Activated CD4-positive, CD25-positive, alpha-beta regulatory T cell treated with anti-CD3 and anti-CD28 coated beads, Interleukin-2, amount 50 U/mL, for 72 hours (primary cell): ENCODE measurements around the gene CELF4.
"Not testable (repeated sequence)": the region's sequence is repeated elsewhere in the genome, so short reads cannot be mapped to it uniquely, and the experiment has no call there.

Experiments used
- DNase-seq: peaks from one replicate; pipeline ENCODE4 v3.0.0; 2021

Gene CELF4

DNA sequence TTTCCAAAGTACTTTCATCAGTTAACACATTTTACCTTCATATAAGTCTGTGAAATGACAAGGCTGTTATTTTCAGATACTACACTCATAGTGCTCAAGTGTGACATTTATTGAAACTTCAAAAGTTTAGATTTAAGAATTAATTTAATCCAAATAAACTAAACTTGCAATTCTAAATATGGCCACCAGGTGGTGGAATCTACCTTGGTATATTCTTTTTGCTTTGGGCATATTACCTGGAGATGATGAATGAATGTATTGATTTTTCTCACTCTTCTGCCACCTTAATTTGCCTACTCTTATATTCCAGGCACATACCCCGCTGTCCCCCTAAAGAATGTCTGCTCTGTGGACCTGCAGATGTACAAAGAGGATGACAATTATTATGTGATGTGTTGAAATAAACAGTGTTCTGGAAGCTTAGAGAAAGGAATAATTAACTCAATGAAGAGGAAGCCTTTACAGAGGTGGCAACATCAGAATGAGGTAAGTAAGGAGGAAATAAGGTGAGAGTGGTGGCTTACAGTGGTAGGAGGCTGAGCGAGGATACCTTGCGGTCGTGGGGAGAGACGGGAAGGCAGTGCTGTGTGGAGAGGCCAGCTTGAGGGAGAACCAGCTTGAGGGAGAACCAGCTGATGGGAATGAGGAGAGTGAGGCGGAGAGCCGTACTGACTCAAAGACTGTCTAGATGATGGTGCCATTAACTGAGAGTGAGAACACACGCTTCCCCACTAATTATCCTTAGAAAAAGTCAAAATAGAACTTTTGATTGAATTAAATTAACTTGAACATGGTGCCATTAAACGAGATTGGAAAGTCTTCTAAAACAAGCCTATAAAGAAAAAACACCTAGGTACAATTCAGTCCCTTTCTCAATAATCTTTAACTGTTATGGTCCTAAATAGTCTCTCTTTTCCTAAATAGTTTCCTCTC, 179.5 kb downstream of the CELF4 start:
- no peak for DNase-seq

DNA sequence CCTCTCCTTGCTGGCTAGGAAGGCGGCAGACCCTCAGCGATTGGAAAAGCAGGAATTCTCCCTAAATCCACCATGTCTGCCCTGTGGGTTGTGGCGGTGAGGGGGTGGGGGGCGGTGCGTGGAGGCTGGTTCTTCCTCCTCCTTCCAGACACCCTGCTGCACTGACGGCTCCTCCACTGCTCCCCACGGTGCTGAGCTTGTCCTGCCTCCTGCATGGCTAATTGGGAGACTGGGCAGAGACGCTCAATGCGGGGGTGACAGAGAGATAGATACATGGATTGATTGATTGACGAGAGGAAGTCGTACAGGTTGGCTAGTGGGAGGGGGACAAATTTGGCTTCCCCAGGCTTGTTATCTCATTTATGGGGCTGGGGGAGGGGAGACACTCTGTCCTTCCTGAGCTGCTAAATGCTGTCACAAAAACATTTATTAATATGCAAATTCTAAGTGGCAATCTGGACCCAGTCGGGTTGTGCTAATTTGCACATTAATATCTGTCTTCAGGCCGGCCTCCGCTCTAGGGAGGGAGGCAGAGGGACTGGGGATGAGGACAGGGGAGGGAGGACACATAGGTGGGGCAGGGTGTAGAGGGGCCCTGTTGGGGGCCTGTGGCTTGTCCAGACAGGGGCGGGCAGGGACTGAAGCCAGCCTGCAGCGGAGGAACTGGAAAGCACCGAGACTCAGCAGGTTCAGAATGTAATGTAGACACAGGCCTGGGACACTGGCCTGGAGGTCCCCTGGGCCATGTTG, 181.6 kb downstream of the CELF4 start:
- no peak for DNase-seq

DNA sequence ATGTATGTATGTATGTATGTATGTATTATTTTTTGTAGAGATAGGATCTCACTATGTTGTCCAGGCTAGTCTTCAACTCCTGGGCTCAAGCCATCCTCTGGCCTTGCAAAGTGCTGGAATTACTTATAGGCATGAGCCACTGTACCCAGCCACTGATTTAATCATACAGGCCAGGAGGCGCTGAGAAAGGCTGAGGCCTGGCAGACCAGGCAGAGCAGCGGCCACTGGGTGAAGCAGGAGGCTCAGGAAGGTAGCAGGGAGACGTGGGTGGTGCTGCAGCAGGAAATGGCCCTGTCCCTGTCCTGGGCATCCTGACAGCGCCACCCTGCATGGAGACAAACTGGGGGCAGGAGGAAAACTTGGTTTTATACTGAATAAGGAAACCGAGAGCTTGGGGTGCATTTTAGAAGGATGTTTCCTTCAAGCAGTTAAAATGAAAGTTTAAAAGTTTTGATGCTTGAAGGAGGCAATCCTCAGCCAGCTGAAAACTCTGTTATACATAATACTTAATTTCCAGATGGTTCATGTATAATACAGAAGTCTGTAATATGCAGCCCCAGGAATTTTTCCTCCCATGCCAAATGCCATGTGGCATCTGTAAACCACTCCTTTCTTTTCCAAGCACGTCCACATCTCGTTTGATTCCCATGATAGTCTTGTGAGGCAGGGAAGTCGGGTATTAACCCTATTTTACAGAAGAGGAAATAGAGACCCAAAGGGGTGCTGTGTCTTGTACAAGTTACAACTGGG, 182.4 kb downstream of the CELF4 start:
- no peak for DNase-seq

DNA sequence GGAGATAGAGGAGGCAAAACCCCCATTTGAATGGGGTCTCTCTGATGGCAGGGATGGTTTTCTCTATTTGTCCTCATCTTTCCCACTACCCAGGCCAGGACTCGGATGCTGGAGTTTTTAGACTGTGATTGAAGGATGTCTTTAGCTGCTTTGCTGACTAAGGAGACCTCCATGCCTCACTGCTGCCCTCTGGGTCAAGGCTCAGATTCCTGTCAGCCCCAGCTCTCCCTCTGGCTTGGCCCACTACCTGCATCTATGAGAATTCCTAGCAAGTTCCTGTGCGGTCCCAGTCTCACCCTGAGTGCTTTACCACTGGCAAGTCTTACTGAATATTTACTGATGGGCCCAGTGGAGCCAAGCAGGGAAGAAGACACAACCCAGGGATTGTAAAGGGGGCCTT, 184.0 kb downstream of the CELF4 start:
- DNase-seq = no peak

DNA sequence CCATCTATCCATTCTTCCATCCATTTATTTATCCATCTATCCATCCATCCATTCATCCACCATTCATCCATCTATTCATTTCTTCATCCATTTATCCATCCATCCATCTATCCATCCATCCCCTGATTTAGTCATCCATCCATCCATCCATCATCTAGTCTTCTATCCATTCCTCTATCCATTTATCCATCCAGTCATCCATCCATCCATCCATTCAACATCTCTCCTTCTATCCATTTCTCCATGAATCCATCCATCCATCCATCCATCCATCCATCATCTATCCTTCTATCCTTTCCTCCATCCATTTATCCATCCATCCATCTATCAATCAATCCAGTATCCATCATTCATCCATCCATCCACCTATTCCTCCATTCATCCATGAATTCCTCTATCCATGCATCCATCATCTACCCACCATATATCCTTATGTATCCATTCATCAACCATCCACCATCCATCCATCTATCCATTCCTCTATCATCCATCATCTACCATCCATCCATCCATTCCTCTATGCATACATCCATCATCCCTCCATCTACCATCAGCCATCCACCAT, 185.0 kb downstream of the CELF4 start:
- DNase-seq = no peak

DNA sequence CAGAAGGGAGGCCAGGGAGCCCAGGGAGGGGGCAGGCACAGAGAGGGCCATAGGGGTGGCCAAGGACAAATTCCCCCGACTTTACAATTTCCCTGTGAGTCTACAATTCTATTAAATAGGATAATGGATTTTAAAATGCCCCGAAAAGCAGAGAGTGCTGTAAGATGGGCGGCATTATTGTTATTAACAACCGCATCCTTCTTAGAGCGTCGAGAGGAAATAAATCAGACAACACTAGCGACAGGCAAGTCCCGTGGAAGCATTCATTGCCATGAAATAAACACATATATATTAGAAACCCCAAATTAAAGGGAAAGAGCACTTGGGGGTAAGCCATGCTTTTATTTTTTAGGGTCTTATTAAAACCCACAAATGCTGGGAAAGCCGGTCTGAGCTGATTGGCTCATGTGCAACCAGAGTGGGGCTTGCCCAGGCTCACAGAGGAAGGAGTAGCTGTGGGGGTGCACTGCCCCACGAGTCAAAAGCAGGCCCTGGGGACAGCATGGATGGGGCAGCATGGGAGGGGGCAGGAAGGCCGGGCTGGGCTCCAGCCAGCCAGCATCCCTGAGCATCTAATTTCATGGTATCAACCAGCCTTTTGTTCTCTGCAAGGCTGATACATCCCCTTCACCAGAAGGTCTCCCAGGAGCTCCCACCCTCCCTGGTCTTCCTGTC, 187.1 kb downstream of the CELF4 start:
- DNase-seq = no peak

DNA sequence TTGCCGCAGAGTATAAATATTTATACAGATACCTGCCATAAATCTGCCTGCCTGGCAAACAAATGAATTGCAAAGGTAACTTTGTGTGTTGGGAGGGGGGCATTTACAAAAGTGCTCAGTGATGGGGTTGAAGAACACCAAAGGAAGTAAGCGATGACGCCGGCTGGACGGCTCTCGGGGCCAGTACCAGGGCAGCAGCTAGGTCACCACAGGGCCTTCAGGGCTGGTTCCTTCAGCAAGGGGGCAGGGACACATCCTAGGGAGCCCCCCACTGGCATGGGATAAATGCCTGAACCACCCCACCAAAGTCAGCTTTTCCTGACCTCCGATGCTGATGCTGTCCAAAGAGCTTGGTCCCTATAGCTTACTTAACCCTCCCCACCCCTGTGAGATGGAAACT, 190.4 kb downstream of the CELF4 start:
- no peak for DNase-seq

DNA sequence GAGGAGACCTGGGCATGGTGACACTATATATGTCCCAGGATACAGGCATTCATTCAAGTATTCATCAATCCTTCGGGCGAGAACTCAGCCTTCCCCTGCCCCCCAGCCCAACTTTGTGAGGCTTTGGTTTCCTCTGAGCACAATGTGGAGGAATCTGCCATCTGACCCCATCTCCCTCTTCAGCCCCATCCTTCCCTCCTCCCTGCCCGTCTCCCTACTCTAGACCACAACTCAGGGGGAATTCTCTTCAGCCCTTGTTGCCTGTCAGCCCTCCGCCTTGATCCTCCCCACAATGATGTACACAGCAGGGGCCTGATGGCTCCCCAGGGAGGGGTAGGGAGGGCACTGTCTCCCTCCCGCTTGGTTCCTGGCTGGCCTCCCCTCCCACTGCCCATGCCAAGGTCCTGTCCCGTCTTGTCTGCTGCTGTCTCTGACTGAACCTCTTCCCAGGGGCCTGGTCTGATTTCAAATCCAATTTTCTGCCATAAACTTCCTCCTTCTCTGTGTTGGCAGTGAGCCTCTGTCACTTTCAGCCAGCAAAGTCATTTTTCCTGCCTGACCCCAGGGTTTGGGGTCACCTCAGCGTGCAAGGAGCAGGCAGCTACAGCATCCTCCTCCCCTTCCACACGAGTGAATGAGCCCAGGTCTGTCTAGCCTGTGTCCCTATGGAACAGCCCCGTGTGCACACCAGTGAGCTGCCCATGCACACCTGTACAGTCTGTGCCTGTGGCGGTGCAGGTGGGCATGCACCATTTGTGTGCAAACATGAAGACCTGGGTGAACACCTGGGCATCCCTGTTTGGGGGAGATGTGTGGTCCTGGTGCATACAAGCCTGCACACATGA, 197.3 kb downstream of the CELF4 start:
- no peak for DNase-seq

DNA sequence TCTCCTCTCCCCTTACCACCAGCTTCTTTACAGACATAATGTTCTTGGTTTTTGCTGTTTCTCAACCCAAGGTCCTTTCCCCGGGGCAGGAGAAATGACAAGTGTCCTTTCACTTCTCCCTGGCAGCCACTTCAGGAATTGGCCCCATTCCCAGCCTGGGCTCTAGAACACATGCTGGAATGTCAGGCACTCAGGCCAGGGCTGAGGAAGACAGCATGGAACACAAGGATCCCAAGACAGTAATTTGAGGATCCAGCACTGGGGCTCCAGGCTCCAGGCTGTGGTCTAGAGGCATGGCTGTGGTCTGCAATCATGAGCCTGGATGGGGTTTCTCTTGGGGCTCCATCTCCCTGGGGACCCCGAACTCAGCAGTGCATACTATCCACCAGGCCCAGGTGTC, 201.4 kb downstream of the CELF4 start:
- DNase-seq = no peak

DNA sequence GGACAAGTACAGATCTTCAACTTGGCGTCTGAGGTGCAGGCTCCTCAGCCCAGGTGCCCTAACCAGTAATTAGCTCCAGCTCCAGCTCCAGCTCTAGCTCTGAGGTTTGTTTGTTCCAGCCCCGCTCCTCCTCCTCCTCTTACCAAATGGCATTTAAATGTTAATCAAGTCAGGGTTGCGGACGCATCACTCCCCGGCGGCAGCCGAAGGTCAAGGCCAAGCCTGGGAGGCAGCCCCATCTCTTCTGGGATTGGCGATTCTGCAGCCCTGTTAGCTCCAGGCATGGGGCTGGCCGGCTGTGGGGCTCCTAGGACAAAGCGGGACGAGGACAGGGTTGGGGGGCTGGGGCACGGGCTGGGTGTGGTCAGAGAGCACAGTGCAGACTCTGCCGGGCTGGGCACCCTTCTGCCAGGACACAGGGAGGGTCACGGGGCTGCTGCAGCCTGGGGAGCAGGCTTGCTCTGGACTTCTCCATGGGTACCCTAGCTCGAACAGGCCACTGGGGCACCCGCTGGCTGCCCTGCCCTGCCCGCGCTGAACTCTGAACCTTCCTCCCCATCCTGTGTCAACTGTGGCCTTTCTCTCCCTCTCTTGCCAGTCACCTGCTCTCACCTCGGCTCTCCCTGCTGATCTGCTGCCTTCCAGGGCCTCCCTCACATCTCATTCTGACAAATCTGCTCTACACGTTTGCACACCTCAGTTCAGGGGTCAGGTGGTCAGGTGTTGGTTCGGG, 203.3 kb downstream of the CELF4 start:
- no peak for DNase-seq

DNA sequence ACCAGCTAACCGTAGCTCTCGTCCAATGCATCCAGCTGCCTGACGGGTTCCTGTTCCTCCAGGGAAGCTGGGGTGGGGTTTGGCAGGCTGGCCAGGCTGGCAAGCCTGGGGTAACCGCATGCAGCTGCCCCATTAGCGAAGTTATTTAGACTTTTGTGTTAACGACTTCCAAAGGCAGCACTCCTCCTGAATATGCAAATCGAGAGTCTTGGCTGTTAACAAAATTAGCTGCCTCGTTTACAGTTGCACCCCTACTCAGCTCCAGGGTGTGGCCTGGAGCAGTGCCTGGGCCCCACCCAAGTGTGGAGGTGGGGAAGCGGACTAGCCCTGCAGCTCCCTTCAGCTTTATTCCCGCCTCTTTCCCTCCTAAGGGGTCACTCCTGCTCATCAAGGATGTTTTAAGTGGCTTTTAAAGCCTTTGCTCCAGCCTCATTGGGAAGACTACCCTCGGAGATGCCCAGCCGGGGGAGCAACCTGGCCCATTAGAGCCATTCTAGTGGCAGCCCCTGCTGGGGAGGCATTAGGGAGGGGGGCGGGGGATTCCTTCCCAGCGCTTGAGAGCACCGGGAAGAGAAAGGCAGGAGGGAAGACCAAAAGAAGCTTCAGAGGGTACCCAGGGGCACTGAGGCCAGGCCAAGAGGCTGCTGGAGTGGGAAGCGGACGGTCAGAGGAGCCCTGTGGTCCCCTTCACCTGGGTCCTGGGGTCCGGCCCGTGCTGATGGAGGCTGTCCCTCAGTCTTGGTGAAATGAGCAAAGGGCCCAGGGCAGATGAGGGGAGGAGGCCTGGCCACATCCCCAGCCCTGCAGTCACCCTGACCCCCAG, 204.1 kb downstream of the CELF4 start:
- no peak for DNase-seq

DNA sequence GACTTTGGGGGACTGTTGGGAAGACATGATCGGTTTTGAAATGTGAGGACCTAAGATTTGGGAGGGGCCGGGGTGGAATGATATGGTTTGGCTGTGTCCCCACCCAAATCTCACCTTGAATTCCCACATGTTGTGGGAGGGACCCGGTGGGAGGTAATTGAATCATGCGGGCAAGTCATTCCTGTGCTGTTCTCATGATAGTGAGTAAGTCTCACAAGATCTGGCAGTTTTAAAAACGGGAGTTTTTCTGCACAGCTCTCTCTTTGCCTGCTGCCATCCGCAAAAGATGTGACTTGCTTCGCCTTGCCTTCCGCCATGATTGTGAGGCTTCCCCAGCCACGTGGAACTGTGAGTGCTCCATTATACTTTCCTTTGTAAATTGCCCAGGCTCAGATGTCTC, 207.5 kb downstream of the CELF4 start:
- DNase-seq = not testable (repeated sequence)

DNA sequence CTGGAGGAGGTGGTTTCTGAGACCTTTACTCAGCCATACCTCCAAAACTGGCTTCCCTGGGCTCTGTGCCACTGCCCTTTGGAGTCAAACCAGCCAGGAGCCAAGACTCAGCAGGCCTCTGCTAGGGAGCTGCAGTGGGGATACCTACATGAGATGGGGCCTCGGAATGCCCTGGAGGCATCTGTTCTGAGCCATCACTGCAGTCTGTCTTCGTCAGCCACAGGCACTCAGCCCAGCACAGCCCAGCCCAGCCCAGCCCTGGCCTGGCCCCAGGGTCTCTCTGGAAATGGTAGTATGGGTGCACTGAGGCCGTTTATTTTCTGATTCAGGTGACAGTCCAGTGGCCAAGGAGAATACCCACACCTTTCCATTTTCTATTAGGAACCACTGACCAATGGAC, 209.8 kb downstream of the CELF4 start:
- DNase-seq = no peak

DNA sequence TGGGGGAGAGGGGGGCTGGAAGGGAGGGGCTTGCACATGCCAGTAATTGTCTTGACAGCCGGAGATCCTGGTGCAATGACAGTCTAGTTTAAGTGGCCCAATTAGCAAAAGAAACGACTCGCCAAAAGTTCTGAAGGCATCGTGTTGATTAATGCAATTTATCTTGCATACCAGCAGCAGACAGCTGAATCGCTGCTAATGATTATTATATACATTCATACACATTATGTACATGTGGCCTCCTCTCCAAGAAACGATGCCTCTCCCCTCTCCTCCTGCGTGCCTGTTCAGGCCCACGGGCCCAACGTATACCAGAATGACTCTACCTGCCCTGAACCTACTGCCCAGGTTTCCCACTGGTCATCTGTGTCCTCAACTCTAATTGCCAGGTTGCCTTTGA, 214.5 kb downstream of the CELF4 start:
- DNase-seq = no peak

DNA sequence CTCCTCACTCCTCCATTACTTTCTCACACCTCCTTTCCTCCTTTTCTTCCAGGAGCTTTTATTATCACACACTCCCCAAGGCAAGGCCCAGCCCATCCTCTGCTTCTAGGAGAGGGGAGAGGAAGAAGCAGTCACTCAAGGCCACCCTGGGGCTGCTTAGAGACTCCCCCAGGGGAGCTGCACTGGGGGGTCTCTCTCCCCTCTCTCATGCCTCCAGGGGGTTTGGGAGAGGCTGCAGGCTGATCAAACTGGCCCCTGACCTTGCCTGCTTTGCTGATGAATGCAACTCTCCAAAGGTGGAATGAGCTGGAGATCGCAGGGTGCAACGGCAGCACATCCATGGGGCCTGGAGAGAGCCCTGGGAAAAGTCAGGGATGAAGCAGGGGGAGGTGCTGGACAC, 216.9 kb downstream of the CELF4 start:
- DNase-seq = no peak

DNA sequence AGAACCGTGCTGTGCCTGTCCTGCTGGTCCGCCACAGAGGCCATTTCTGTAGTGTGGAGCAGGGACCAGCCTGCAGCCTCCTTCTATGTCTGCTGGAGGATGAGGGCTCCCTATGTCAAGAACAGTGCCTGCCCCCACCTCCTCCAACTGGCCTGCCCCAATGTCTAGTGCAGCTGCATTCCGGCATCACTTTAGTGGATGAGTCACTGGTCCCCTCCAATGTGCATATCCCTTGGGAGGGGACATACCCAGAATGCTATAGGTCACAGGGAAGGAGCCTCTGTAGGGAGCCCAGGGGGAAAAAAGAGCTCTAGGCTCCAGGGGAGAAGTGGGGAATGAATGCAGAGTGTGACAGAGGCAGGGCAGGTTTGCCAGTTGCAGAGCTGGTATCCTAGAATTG, 219.6 kb downstream of the CELF4 start:
- no peak for DNase-seq

DNA sequence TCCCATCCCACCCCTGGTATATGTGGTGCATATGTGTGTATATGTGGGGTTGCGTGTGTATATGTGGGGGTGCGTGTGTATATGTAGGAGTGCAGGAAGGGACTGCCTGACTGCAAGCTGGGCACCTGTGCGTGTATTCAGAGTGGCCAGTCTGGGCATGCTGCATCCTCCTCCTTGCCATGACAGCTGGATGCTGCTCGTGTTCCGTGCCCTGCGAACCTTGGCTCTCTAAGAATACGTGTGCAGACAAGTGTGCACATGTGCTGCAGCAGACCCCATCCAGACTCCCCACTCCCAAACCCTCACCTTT, 222.1 kb downstream of the CELF4 start:
- no peak for DNase-seq

DNA sequence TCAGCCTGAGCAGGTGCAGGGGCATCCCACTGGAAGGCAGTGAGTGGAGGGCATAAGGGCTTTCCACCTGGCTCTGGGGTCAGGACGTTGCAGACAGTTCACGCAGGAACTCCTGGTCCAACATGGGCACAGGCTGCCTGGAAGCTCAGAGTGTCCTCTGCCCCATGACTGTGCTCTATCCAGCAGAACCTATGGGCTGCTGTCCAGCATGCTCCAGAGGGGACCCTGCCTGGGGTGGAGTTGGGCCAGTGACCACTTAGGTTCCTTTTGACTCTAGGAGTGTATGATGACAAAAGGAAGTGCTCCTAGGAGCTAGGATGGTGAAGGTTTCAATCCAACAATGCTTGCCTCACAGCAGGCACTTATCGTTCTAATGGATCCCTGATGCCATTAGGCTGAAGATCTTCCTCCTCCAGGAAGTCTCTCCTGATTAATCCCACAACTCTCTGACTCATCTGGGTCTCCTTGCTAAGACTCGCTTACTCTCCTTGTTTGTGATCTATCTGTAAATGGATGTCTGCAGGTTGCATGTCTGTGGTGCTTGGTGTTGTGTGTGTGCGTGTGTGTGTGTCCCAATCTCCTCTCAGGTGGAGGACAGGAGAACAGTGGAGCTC, 224.0 kb downstream of the CELF4 start:
- no peak for DNase-seq

DNA sequence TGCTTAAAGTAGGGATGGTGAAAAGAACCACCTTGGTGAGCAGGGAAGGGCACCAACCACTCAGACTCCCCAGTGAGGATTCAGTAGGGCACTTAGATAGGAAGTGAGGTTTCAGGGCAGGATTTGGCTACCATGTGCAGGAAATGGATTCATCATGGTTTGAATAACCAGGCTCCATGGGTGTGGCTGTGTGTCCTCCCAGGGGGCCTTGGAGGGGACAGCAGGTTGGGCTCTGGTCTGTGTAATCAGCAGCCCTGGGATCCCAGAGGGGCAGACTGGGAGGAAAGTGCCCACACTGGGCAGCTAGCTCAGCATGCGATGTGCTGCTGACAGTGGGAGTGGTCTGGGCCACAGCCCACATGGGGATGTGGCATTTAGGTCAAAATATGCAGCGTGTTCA, 224.6 kb downstream of the CELF4 start:
- DNase-seq = no peak
